ENCODE data around the gene NKTR.

The NKTR gene

DNA sequence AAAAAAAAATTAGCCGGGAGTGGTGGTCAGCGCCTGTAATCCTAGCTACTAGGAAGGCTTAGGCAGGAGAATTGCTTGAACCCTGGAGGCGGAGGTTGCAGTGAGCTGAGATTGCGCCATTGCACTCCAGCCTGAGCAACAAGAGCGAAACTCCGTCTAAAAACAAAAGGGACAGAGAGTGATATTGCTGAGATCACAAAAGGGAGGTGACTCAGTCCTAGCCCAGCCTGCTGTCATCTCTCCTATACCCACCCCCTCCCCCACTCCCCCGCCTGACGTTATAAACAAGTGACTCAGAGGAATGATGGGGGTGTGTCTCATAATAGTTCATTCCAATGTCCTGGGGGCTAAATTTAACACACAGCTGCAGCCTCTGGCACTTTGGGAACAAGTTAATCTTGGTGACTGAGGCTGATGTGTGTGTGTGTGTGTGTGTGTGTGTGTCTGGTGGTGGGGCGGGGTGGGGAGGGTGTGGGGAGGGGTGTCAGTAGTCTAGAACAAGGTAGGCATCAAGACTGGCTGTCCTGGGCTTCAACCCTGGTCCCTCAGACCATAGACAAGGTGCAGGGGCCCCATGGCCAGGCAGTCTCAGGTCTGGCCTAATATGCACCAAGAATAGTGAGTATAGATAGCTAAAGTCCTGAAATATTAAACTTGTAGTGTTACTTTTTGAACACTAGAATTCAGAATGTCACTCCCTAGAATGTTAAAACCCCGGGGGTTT, 83.6 kb downstream of the NKTR start:
- DNase-seq, result peak; percentile 67

DNA sequence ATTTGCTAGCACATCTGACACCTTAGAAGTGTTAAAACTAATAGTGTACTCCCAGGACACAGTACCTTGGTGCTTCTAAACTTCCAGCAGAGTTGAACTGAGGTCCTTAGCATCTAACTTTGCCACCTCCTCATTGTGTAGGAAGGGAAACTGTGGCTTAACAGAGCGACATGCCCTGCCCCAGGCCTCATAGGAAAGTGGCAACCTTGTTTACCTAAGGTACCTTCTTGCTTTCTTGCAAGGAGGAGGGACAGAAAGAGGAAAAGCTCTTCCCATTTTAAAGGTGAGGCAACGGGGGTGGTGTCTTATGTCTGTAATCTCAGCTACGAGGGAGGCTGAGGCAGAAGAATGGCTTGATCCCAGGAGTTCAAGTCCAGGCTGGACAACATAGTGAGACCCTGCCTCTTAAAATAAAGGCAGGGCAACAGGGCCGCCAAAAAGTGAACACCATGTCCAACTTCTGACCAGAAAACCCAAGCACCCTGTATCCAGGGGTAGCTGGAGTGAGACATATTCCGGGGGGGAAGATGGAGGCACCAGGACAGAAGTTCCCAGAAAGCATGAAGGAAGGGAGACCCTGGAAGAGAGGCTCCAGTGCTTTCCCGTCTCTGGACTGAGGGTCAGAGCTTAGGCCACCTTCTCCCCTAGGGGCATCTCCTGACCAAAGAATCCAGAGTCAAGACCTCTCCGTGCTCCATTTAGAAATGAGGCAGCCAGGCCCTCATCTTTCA, 84.3 kb downstream of the NKTR start:
- no peak for DNase-seq

DNA sequence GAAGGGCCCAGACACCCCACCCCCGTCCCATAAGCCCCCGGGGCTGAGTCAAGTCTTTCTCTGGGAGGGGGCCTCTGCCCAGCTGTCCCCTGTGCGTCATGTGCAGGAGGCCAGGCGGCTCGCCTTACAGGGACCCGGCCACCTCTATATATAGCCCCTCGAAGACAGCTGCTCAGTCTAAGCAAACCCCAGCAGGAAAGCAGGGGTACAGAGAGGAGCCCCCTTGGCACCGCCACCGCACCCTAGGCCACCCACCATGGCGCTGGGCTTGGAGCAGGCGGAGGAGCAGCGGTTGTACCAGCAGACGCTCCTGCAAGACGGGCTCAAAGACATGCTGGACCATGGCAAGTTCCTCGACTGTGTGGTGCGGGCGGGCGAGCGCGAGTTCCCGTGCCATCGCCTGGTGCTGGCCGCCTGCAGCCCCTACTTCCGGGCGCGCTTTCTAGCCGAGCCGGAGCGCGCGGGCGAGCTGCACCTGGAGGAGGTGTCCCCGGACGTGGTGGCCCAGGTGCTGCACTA, 84.9 kb downstream of the NKTR start, which contains the start of gene KLHL40:
KLHL40 (plus strand) TSS at position 175 of the 519 bp plus-strand sequence; CDS start at position 257, 82 bp downstream.
- peak; percentile 48 for DNase-seq

DNA sequence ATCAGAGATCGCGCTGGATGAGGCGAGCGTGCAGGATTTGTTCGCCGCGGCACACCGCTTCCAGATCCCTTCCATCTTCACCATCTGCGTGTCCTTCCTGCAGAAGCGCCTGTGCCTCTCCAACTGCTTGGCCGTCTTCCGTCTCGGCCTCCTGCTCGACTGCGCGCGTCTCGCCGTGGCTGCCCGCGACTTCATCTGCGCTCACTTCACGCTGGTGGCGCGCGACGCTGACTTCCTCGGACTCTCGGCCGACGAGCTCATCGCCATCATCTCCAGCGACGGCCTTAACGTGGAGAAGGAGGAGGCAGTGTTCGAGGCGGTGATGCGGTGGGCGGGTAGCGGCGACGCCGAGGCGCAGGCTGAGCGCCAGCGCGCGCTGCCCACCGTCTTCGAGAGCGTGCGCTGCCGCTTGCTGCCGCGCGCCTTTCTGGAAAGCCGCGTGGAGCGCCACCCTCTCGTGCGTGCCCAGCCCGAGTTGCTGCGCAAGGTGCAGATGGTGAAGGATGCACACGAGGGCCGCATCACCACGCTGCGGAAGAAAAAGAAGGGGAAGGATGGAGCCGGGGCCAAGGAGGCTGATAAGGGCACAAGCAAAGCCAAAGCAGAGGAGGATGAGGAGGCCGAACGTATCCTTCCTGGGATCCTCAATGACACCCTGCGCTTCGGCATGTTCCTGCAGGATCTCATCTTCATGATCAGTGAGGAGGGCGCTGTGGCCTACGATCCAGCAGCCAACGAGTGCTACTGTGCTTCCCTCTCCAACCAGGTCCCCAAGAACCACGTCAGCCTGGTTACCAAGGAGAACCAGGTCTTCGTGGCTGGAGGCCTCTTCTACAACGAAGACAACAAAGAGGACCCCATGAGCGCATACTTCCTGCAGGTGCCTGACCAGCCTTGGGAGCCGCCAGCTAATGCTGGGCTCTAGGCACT, 85.7 kb downstream of the NKTR start:
- peak; percentile 49 for DNase-seq

DNA sequence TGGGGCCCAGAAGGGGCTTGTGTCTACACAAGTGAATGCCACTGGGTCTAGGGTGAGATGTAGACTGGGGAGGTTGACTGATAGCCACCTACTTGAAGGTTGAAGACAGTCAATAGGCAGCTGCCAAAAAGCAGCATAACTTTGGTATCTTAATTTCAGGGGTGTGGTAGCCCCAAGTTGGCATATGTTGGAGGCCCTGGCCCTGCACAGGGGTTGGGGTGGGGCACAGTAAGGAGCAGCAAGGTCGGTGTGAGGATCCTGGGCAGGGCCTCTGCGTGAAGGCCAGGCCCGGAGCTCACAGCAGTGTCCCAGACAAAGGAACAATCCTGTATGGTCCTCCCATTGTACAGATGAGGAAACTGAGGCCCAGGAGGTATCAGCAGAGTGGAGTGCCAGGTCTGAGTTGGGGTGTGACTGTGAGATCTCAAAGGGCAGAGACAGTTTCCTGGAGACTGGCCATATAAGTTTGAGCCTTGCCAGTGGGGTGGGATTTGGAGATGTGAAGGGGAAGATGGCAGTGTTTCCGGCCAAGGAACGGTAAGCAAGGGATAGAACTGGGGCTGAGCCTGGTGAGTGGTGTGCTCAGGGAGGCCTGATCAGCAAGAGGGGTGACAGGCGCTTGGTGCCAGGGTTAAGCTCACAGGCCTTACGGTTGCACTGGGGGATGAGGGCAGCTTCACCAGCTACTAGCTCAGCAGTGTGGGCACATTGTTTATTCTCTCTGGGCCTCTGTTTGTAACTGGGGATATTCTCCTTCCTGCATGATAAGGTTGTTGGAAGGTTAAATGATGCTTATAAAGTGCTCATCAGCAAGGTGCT, 86.6 kb downstream of the NKTR start:
- DNase-seq, result peak; percentile 43

DNA sequence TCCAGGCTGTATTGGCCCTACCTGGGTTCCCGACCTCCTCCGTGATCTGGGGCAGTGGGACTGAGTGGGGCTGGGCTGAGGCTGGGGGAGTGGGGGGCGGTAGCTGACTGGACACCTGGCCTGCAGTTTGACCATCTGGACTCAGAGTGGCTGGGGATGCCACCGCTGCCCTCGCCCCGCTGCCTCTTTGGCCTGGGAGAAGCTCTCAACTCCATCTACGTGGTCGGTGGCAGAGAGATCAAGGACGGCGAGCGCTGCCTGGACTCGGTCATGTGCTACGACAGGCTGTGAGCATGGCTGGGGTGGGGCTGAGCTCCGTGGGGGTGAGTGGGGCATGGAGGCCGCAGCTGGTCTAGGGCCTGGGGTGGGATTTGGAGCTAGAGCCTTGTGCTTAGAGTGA, 87.5 kb downstream of the NKTR start:
- DNase-seq, result peak; percentile 39

DNA sequence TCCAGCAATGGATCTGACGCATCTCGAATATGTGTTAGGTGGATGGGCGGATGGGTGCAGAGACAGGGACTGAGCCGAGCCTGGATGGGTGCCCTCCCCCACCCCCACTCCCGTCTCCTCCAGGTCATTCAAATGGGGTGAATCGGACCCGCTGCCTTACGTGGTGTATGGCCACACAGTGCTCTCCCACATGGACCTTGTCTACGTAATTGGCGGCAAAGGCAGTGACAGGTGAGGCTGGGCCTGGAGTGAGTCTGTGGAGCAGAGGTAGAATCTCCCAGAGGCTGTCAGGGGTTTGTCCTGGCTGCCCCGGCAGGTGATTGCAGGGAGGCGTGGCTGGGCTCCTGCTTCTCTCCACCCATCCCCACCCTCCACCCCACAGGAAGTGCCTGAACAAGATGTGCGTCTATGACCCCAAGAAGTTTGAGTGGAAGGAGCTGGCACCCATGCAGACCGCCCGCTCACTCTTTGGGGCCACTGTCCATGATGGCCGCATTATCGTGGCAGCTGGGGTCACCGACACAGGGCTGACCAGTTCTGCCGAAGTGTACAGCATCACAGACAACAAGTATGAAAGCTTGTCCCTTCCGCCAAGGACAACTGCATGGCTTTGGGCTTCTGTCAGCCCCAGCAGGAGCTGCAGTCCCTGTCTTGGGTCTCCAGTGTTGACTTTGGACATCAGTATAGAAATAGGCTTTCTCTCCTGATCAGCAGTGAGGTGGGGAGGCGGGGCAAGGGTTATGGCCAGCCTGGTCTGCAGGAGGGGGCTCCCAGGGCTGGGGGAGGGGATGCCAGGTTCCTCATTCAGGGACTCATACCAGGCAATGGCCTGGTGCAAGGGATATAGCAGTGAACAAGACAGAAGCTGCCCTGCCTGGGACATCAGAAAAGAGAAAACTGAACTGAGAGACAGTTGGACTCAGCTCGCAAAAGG, 88.3 kb downstream of the NKTR start:
- DNase-seq, result peak; percentile 51

DNA sequence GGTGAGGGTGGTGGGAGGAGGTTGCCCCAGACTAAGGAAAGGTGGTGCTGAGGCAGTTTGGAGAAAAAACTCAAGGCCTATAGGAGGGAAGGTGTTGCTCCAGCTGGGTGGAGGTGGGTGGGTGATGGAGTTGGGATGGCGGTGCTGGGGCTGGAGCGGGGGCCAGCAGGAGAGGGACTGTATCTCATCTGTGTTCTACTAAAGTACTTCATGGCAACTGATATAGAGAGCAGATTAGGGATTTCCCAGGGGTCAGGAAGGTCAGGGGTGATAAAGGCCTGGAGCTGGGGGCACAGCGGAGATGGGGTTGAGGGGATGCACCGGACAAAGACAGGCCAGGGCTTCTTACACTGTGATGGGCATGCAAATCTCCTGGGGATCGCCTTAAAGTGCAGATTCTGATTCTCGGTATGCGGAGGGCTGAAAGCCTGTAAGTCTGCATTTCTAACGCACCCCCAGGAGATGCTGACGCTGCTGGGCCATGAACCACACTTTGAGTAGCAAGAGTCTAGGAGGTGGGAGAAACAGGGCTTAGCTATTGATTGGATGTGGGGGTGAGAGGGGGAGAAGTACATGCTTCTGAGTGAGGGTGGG, 89.0 kb downstream of the NKTR start:
- DNase-seq, result peak; percentile 49

DNA sequence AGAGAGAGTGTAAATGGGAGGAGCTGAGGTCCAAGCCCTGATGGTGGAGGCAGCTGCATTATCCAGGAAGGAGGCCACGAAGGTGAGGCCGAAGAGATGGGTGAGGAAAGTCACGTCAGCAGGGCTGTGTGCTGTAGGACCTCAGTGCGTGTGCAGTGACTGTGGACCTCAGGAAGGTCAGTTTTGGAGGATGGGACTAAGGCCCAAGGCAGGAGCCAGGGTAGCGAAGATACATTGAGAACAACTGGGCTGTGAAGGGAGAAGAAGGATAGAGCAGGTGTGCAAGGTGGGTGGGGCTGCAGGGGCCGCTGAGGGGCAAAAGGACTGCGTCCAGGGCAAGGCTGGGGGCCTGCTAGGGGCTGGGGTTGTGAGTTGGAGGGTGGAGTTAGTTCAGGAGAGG, 89.7 kb downstream of the NKTR start:
- peak; percentile 41 for DNase-seq

DNA sequence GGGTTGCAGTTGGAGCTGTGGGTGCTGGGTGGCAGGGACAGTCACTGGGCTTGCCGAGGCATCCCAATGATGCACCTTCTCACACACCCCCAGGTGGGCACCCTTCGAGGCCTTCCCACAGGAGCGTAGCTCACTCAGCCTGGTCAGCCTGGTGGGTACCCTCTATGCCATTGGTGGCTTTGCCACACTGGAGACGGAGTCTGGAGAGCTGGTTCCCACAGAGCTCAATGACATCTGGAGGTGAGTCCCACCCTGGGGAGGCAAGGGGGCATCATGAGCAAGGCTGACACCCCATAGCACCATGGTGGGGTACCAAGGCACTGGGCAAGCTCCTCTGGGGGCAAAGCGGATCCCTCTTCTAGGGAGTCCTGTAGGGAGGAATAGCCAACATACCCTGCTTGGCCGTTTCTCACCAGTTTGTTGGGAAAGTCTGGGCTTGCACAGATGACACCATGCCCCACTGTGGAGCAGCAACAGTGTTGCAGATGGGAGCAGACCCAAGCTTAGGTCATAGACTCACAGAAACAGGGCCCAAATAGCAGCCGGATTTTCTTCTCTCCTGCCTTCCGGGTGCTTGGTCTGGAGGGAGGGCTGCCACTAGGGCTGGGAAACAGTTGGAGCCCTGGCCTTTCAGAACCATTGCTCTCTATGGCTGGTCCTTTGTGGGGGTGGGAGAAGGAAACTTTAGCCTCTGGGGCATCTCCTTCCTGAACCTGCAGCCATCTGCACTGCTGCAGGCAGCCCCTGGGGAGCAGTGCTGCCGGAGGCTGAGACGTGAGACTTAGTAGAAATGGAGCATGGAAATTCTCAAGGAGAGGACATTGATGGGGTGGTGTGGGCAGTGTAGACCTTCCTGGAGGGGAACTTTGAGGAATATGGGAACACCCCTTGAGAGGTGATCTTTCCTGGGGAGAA, 90.5 kb downstream of the NKTR start:
- DNase-seq, result peak; percentile 42

DNA sequence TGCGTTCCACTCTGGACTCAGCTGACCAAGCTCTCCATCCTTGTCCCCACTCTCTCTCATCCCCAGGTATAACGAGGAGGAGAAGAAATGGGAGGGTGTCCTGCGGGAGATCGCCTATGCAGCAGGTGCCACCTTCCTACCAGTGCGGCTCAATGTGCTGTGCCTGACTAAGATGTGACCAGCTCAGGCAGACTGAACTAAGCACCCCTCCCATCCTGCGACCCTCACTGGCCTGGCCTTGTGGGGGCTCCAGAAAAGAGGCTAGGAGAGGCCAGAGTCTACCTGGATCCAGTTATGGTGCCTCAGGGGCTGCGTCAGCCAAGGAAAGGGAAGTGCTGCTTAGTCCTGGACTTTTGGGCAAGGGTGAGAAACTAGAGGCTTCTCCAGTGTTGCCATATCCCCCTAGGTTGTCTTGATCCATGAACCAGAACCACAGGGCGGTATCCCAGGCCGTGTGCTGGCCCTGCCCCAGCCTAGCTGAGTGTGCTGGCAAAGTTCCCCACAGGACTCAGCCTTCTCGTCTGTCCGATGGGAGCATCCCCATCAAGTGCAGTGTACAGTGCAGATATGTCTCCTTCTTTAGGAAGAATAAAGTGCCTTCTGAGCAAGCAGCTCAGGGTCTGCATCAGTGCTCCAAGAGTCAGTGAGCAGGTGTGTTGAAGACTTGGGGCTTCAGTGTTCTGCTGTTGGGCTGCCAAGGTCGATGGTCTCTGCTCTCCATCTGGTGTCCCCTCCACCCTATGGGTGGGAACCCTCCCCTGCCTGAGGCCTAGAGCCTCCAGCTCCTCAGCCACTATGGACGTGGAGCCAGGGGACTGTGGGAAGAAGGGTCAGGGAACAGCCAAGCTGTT, 91.6 kb downstream of the NKTR start:
- DNase-seq, result peak; percentile 33

DNA sequence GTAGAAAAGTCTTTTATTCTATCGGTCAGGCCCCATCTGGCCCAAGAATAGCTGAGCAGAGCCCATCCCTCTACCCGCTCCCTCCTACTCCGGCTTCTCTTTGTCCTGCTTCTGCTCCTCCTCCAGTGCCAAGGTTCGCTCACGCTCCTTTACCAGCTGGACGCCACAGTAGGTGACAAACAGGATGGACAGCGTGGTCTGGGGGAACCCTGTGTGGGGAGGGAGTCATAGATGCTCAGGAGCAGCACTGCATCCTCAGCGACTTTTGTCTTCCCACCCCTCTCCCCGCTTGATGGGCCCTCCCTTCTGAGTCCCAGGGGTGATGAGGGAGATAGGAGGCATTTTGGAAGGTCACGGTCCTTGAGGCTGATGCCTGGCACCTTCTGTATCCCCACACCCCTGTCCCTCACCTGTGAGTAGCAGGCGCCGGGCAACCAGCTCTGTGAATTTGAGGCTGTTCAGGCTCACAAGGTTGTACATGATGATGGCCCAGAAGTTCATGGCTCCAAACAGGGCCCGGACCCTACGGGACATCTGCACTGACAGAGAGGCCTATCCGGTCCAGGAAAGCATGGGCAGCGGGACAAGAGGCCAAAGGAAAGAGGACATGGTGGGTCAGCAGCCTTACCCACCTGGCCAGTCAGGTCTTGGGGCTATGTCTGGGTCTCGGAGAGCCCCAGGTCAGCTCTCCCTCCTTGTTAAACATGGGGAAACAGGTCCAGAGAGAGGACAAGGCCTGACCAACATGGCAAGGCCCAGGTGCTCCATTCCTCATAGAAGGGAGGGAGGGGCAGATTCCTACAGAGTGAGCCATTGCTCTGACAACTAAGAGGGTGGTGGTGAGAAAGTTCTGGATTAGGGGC, 92.4 kb downstream of the NKTR start:
- peak; percentile 51 for DNase-seq

DNA sequence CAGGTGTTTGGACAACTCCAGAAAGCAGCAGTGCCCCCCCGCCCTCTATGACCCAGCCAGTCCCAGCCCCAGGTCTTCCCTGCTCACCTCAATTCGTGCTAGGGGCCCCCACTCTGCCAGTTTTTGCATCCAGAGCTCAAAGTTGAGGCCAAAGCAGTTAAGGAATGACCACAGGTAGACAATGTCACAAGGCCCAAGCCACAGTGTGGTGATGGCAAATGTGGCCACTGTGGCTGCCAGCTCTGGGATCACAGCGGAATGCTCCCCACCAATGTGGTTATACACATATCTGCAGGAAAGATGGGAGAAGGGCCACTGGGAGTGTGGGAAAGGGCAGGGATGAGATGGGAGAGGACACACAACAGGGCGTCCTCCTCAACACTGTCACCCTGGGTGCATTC, 93.0 kb downstream of the NKTR start:
- DNase-seq, result peak; percentile 50

DNA sequence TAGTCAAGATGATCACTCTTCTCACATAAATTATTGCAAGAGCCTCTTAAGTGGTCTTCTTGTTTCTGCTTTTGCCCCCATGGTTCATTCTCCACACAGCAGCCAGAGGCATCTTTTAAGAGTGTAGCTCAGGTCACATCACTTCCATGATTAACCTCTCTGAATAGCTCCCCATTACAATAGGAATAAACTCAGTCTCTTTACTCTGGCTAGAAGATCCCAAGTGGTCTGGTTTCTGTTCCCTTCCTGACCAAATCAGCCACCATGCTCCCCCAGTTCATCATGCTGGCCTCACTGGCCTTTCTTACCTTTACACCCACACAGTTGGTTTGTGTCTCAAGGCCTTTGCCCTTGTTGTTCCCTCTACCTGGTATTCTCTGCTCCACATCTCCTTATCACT, 93.9 kb downstream of the NKTR start:
- no peak for DNase-seq

DNA sequence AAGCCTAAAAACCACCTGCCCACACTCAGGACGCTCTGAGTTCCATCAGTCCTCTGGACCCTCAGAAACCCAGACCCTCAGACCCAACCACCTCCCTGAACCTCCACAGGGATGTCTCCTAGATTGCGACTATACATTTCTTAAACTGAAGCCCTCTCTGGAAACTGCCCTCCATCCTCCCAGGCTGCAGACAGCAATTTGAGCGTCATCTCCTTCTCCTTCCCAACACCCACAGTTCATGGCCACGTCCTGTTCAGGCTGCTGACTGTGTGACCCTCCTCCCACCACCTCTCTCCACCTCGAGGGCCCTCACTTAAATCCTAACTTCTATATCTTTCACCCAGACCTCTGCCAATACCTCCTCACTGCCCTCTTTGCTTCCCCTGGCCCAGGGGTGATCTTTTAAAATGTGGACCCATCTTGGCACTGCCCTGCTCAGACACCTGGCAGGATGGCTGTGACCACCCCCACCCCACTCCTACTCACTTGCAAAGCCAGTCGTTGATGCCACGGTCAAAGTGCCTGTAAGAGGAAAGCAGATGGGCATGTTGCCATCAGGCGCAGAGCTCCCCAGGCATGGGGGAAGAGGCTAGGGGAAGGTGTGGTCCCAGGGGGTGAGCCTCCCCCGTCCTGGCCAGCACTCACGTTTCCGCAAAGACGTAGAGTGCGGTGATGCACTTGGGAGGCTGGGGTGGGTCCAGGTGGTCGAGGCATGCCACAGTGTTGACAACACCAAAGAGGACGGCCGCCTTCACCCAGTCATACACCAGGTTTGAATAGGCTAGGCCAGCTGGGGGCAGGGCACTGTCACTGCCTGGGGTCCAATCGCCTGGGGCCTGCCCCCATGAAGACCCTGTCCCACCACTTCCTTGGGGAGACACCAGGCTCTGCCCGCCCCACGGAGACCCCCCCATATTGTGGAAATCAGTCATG, 96.1 kb downstream of the NKTR start:
- DNase-seq, result peak; percentile 31

All from activated effector memory CD4-positive, alpha-beta T cell treated with anti-CD3 and anti-CD28 coated beads, Interleukin-2, amount 50 U/mL, for 16 hours (primary cell).